ENCODE results near the gene CSNK1A1. TPM values are rescaled to one million over a fixed set of nuclear protein-coding genes. Genes with fewer than 3 reads are reported as not detected.

The CSNK1A1 gene
- total RNA-seq, 4 donors from 2014 or later: 273 to 365 (median 320) TPM

- WGBS: 2% methylated on average over 36 of the region's 56 CpGs
- DNase-seq (ENCODE audit: low spot score in 2 of 2): peak; percentile 91 to 93
Observed at GRCh38 chr5:149581192-149581861, 30.1 kb upstream of the CSNK1A1 start, which contains the start of gene ARHGEF37. Gene ARHGEF37 (plus strand): TSS chr5:149581498. CDS start chr5:149597770, 16,272 bp downstream.

GRCh38 chr5:149580808-149581191 is 29.6 kb upstream of the CSNK1A1 start:
- TF ChIP-seq POLR2AphosphoS5 (IDR thresholded peaks at IDR 0.05) (no peak), CTCF (IDR thresholded peaks at IDR 0.05) (no peak), EP300 (IDR thresholded peaks at IDR 0.05) (no peak), POLR2A (IDR thresholded peaks at IDR 0.05) (no peak)
- no peaks in the 10 kb centered on the region for H3K36me3 ChIP-seq
- H3K27me3 ChIP-seq: no peaks in the 10 kb centered on the region
- H3K4me3 ChIP-seq: peak overlapping the region; percentile 63
- H3K4me1 ChIP-seq: peaks cover 35% of the 10 kb centered on the region
- WGBS: 33% methylated on average over 10 of the region's 10 CpGs
- peak overlapping the region; percentile 93 for H3K27ac ChIP-seq
- no peak for DNase-seq (ENCODE audit: low spot score in 2 of 2)
- H3K9me3 ChIP-seq: no peaks in the 10 kb centered on the region

More at GRCh38 chr5:149581192-149581861, 30.1 kb upstream of the CSNK1A1 start, which contains the start of gene ARHGEF37:
- Histone ChIP-seq H3K4me3 (peak within 1 kb of the TSS; percentile 63), H3K9me3 (no peaks in the 10 kb centered on the region), H3K27me3 (no peaks in the 10 kb centered on the region), H3K27ac (peak within 1 kb of the TSS; percentile 93), H3K4me1 (peaks cover 39% of the 10 kb centered on the region), H3K36me3 (no peaks in the 10 kb centered on the region)
- no peak for TF ChIP-seq POLR2A (IDR thresholded peaks at IDR 0.05)
- no peak for TF ChIP-seq CTCF (IDR thresholded peaks at IDR 0.05)
- no peak for TF ChIP-seq POLR2AphosphoS5 (IDR thresholded peaks at IDR 0.05)
- no peak for TF ChIP-seq EP300 (IDR thresholded peaks at IDR 0.05)

- 47% methylated on average over 5 of the region's 5 CpGs for WGBS
- H3K27ac ChIP-seq: no peak overlapping the region
Observed at GRCh38 chr5:149578896-149579295, 27.7 kb upstream of the CSNK1A1 start.

GRCh38 chr5:149576021-149576420 is 24.8 kb upstream of the CSNK1A1 start:
- no peak for DNase-seq (ENCODE audit: low spot score in 2 of 2)
- WGBS: 71% methylated on average over 3 of the region's 3 CpGs
- Histone ChIP-seq H3K27ac (no peak overlapping the region), H3K9me3 (no peaks in the 10 kb centered on the region), H3K36me3 (no peaks in the 10 kb centered on the region), H3K27me3 (no peaks in the 10 kb centered on the region), H3K4me3 (no peak overlapping the region), H3K4me1 (peaks cover 13% of the 10 kb centered on the region)
- TF ChIP-seq POLR2AphosphoS5 (IDR thresholded peaks at IDR 0.05) (no peak), EP300 (IDR thresholded peaks at IDR 0.05) (no peak), POLR2A (IDR thresholded peaks at IDR 0.05) (no peak), CTCF (IDR thresholded peaks at IDR 0.05) (no peak)

More at GRCh38 chr5:149578896-149579295, 27.7 kb upstream of the CSNK1A1 start:
- Histone ChIP-seq H3K27me3 (no peaks in the 10 kb centered on the region), H3K36me3 (no peaks in the 10 kb centered on the region), H3K4me1 (peaks cover 25% of the 10 kb centered on the region), H3K9me3 (no peaks in the 10 kb centered on the region), H3K4me3 (no peak overlapping the region)
- no peak for DNase-seq (ENCODE audit: low spot score in 2 of 2)
- no peak for TF ChIP-seq POLR2A (IDR thresholded peaks at IDR 0.05)
- TF ChIP-seq CTCF (IDR thresholded peaks at IDR 0.05): no peak
- TF ChIP-seq POLR2AphosphoS5 (IDR thresholded peaks at IDR 0.05): no peak
- TF ChIP-seq EP300 (IDR thresholded peaks at IDR 0.05): no peak

- Histone ChIP-seq H3K4me3 (no peak overlapping the region), H3K4me1 (peaks cover 6% of the 10 kb centered on the region), H3K36me3 (no peaks in the 10 kb centered on the region), H3K9me3 (no peaks in the 10 kb centered on the region), H3K27me3 (no peaks in the 10 kb centered on the region), H3K27ac (no peak overlapping the region)
- no peak for TF ChIP-seq POLR2A (IDR thresholded peaks at IDR 0.05)
- TF ChIP-seq POLR2AphosphoS5 (IDR thresholded peaks at IDR 0.05): no peak
- no peak for TF ChIP-seq CTCF (IDR thresholded peaks at IDR 0.05)
- TF ChIP-seq EP300 (IDR thresholded peaks at IDR 0.05): no peak
- DNase-seq (ENCODE audit: low spot score in 2 of 2): no peak
- WGBS: 76% methylated on average over 3 of the region's 3 CpGs
Observed at GRCh38 chr5:149575131-149575530, 23.9 kb upstream of the CSNK1A1 start.
